ENCODE results near the gene SMAP1.

The SMAP1 gene

DNA sequence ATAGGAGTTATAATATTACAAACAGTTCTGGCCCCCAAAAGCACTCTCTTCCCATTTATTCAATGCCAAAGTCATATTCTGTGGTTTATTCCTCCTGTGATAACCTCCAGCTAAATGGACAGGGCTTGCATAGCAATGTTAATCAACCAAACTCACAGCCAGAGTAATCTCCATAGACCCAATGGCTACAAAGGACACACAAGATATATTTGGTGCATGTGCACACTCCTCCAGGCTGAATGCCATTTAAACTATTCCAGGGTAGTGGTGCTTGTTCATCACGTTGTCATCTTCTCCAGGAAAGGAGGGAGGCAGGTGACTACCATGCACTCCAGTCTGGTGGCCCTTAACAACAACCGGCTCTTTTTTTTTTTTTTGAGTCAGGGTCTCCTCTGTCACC, 232.4 kb downstream of the SMAP1 start:
- DNase-seq (ENCODE audit: low spot score), result no peak

DNA sequence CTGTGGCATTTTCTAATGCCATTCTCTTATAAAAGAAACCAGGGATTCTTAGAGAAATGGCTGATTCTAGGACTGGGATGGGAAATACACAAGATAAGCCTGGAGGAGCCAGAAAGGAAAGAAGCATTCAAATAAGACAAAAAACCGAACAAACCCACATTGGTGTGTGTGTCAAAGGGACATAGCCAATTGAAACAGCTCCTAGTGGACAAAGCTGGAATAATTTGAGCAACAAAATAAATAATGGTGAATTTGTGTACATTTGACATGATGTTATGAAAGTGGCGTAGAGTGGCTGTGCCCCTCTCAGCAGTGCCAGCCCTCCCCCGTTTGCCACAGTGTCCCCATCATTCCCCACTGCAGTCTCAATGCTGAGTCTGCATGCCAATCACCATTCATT, 233.6 kb downstream of the SMAP1 start:
- DNase-seq (ENCODE audit: low spot score), result no peak

DNA sequence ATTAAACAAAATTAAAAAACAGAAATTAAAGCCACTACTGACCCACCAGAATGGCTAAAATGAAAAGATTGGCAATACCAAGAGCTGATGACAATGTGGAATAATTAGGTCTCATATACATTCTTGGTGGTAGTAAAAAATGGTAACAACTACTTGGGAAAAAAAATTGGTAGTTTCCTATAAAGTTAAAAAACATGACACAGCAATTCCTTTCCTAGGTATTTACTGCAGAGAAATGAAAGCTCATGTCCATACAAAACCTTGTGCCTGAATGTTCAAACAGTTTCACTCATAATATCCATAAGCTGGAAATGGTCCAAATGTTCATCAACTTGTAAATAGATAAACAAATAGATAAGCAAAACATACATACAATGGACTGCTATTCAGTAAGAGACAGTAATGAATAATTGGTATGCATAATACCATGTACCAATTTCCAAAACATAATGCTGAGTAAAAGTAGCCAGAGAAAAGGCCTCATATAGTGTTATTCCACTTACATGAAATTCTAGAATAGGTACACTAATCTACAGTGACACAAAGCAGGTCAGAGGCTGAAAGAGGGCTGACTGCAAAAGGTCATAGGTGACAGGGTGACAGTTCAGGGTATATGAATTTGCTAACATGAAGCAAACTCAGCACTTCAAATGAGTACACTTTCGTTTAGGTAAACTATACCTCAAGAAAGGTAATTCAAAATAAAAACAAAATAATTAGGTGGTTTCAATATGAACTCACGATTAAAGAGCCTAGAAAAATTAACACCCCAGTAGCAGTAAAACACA, 236.2 kb downstream of the SMAP1 start:
- DNase-seq (ENCODE audit: low spot score), result no peak

DNA sequence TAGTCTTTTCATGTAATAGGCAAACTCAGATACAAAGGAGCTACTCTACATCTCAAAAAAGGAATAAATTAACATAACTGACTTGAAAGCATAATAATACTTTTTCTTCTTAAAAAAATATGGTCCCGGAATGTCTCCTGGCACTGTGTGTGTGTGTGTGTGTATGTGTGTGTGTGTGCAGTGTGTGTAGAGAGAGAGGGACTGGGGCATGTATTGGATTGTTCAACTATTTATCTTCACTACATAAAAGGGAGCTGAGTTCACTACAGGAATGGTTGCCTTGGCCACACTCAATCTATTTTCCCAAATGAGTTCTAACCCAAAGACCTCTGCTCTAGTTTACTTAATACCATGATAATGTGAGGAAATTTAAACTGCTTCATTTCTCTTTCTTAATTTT, 238.1 kb downstream of the SMAP1 start:
- no peak for DNase-seq (ENCODE audit: low spot score)

All from hematopoietic multipotent progenitor cell treated with erythropoietin and hydrocortisone succinate and interleukin-3 and kit ligand, for 17 days (in vitro differentiated cells).